HEK293 (cell line): ENCODE data around the gene API5.

Experiments
- BCL11B ChIP-seq: fragments of 450-650 bp; formaldehyde crosslinking; IDR thresholded peaks from 2 replicates; pipeline ENCODE4 v1.5.1; 2016; ENCODE audit warnings: low read depth, missing biosample characterization, missing genetic modification characterization
- FEZF1 ChIP-seq: fragments of 450-650 bp; formaldehyde crosslinking; IDR thresholded peaks from 2 replicates; pipeline ENCODE4 v1.5.1; 2016; ENCODE audit warnings: missing biosample characterization, missing genetic modification characterization
- GLI4 ChIP-seq: fragments of 450-650 bp; formaldehyde crosslinking; IDR thresholded peaks from 2 replicates; pipeline ENCODE4 v1.5.1; 2016; ENCODE audit warnings: missing biosample characterization, missing genetic modification characterization
- PRDM1 ChIP-seq: fragments of 450-650 bp; formaldehyde crosslinking; IDR thresholded peaks from 2 replicates; pipeline ENCODE4; 2016; ENCODE audit warnings: missing biosample characterization, missing genetic modification characterization
- SP3 ChIP-seq: fragments of 450-650 bp; formaldehyde crosslinking; IDR thresholded peaks from 2 replicates; pipeline ENCODE4 v1.5.1; 2016; ENCODE audit warnings: missing biosample characterization, missing genetic modification characterization
- WT1 ChIP-seq: fragments of 450-650 bp; formaldehyde crosslinking; IDR thresholded peaks from 2 replicates; pipeline ENCODE4 v1.5.1; 2016; ENCODE audit warnings: missing biosample characterization, missing genetic modification characterization
- ZFHX2 ChIP-seq: fragments of 450-650 bp; formaldehyde crosslinking; conservative IDR thresholded peaks from 2 replicates; pipeline ENCODE4 v1.5.1; 2016; ENCODE audit warnings: missing biosample characterization, missing genetic modification characterization
- ZNF184 ChIP-seq: fragments of 450-650 bp; IDR thresholded peaks from 2 replicates; pipeline ENCODE4 v1.5.1; 2018; ENCODE audit warnings: missing biosample characterization, mild to moderate bottlenecking, missing genetic modification characterization
- ZNF2 ChIP-seq: fragments of 450-650 bp; formaldehyde crosslinking; IDR thresholded peaks from 2 replicates; pipeline ENCODE4 v1.5.1; 2016; ENCODE audit warnings: missing biosample characterization, missing genetic modification characterization
- ZNF324 ChIP-seq: fragments of 450-650 bp; formaldehyde crosslinking; IDR thresholded peaks from 2 replicates; pipeline ENCODE4 v1.5.1; 2016; ENCODE audit warnings: missing biosample characterization, missing genetic modification characterization
- ZNF404 ChIP-seq: fragments of 450-650 bp; formaldehyde crosslinking; IDR thresholded peaks from 2 replicates; pipeline ENCODE4 v1.5.1; 2017; ENCODE audit warnings: missing biosample characterization, missing genetic modification characterization
- ZNF626 ChIP-seq: fragments of 450-650 bp; sonication (Bioruptor Pico); formaldehyde crosslinking; IDR thresholded peaks from 2 replicates; pipeline ENCODE4 v1.5.1; 2018; ENCODE audit warnings: missing biosample characterization, missing genetic modification characterization, inconsistent platforms
- ZNF660 ChIP-seq: fragments of 450-650 bp; IDR thresholded peaks from 2 replicates; pipeline ENCODE4 v1.5.1; 2018; ENCODE audit warnings: missing biosample characterization, mild to moderate bottlenecking, missing genetic modification characterization
- ZNF843 ChIP-seq: fragments of 450-650 bp; formaldehyde crosslinking; IDR thresholded peaks from 2 replicates; pipeline ENCODE4 v1.5.1; 2016; ENCODE audit warnings: missing biosample characterization, missing genetic modification characterization
- TF ChIP-seq, protein P1 (sequence below): fragments of 450-650 bp; formaldehyde crosslinking; IDR thresholded peaks from 2 replicates; pipeline ENCODE4 v1.5.1; 2016; ENCODE audit warnings: missing biosample characterization, missing genetic modification characterization
- TF ChIP-seq, protein P2 (sequence below): fragments of 450-650 bp; formaldehyde crosslinking; IDR thresholded peaks from 2 replicates; pipeline ENCODE4 v1.5.1; 2016; ENCODE audit warnings: missing biosample characterization, missing genetic modification characterization
- TF ChIP-seq, protein P3 (sequence below): fragments of 450-650 bp; formaldehyde crosslinking; optimal IDR thresholded peaks from 2 replicates; pipeline ENCODE3; 2016; ENCODE audit warnings: missing biosample characterization, mild to moderate bottlenecking, missing genetic modification characterization
- TF ChIP-seq, protein P4 (sequence below): fragments of 450-650 bp; IDR thresholded peaks from 2 replicates; pipeline ENCODE4 v1.5.1; 2018; ENCODE audit warnings: missing biosample characterization, mild to moderate bottlenecking, missing genetic modification characterization
- TF ChIP-seq, protein P5 (sequence below): fragments of 450-650 bp; formaldehyde crosslinking; IDR thresholded peaks from 2 replicates; pipeline ENCODE4 v1.5.1; 2016; ENCODE audit warnings: missing biosample characterization, missing genetic modification characterization

Gene API5

DNA sequence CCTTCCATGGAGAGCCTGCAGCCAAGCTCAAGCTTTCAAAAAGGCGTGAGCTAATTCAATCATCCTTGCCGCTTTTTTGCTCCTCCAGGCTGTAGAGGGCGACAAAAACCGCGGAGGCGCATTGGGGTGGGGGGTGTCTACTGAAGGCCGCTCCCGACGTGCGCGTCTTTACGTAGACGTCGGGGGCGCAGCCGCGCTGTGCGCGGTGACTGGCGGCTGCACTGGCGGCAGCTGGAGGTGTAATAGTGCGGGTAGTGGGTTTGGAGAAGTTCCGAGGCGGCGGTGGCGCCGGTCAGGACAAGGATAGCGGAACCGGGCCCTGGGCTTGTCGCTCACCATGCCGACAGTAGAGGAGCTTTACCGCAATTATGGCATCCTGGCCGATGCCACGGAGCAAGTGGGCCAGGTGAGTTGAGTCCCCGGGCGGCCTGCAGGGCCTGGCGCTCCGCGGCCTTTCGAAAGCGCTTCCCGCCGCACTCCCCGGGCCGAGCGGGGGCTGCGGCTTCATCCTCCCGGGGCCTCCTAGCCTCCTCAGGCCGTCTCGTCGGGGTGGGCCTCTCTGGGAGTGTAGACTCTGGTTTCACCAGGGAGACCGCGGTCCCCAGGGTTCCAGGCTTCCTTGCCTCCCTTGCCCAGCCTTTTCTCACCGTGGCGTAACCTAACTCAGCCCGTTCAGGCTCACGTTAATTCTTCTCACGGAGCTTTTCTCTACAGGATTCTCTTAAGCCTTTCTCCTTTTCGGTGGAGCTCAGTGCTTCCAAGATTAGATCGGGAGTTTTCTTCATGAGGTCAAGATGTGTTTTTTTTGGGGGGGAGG lies at the start of gene API5 (continued):
- TF ChIP-seq ZNF660 (tag by site-specific recombination) (0 out of 2 replicates have a peak, but pooled peaks have one; percentile 39), FEZF1 (tag by site-specific recombination) (no peak), ZNF184 (tag by site-specific recombination) (no peak), ZFHX2 (tag by site-specific recombination) (peak; percentile 41; the same call in 1 of the 2 replicates), WT1 (no peak), SP3 (tag by site-specific recombination) (peak; percentile 72), ZNF324 (tag by site-specific recombination) (0 out of 2 replicates have a peak, but pooled peaks have one; percentile 20), ZNF2 (tag by site-specific recombination) (peak; percentile 55; the same call in 1 of the 2 replicates), BCL11B (tag by site-specific recombination) (no peak), ZNF404 (tag by site-specific recombination) (no peak), PRDM1 (tag by site-specific recombination) (no peak), ZNF626 (tag by site-specific recombination) (no peak), GLI4 (tag by site-specific recombination) (no peak), ZNF843 (0 out of 2 replicates have a peak, but pooled peaks have one; percentile 21)
- TF ChIP-seq, protein P1, sequence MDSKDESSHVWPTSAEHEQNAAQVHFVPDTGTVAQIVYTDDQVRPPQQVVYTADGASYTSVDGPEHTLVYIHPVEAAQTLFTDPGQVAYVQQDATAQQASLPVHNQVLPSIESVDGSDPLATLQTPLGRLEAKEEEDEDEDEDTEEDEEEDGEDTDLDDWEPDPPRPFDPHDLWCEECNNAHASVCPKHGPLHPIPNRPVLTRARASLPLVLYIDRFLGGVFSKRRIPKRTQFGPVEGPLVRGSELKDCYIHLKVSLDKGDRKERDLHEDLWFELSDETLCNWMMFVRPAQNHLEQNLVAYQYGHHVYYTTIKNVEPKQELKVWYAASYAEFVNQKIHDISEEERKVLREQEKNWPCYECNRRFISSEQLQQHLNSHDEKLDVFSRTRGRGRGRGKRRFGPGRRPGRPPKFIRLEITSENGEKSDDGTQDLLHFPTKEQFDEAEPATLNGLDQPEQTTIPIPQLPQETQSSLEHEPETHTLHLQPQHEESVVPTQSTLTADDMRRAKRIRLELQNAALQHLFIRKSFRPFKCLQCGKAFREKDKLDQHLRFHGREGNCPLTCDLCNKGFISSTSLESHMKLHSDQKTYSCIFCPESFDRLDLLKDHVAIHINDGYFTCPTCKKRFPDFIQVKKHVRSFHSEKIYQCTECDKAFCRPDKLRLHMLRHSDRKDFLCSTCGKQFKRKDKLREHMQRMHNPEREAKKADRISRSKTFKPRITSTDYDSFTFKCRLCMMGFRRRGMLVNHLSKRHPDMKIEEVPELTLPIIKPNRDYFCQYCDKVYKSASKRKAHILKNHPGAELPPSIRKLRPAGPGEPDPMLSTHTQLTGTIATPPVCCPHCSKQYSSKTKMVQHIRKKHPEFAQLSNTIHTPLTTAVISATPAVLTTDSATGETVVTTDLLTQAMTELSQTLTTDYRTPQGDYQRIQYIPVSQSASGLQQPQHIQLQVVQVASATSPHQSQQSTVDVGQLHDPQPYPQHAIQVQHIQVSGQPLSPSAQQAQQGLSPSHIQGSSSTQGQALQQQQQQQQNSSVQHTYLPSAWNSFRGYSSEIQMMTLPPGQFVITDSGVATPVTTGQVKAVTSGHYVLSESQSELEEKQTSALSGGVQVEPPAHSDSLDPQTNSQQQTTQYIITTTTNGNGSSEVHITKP: peak; percentile 29; the same call in 1 of the 2 replicates
- TF ChIP-seq, protein P2, sequence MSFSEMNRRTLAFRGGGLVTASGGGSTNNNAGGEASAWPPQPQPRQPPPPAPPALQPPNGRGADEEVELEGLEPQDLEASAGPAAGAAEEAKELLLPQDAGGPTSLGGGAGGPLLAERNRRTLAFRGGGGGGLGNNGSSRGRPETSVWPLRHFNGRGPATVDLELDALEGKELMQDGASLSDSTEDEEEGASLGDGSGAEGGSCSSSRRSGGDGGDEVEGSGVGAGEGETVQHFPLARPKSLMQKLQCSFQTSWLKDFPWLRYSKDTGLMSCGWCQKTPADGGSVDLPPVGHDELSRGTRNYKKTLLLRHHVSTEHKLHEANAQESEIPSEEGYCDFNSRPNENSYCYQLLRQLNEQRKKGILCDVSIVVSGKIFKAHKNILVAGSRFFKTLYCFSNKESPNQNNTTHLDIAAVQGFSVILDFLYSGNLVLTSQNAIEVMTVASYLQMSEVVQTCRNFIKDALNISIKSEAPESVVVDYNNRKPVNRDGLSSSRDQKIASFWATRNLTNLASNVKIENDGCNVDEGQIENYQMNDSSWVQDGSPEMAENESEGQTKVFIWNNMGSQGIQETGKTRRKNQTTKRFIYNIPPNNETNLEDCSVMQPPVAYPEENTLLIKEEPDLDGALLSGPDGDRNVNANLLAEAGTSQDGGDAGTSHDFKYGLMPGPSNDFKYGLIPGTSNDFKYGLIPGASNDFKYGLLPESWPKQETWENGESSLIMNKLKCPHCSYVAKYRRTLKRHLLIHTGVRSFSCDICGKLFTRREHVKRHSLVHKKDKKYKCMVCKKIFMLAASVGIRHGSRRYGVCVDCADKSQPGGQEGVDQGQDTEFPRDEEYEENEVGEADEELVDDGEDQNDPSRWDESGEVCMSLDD (tag by site-specific recombination): no peak
- TF ChIP-seq, protein P3, sequence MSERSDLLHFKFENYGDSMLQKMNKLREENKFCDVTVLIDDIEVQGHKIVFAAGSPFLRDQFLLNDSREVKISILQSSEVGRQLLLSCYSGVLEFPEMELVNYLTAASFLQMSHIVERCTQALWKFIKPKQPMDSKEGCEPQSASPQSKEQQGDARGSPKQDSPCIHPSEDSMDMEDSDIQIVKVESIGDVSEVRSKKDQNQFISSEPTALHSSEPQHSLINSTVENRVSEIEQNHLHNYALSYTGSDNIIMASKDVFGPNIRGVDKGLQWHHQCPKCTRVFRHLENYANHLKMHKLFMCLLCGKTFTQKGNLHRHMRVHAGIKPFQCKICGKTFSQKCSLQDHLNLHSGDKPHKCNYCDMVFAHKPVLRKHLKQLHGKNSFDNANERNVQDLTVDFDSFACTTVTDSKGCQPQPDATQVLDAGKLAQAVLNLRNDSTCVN (tag by site-specific recombination): peak; percentile 92
- TF ChIP-seq, protein P4, sequence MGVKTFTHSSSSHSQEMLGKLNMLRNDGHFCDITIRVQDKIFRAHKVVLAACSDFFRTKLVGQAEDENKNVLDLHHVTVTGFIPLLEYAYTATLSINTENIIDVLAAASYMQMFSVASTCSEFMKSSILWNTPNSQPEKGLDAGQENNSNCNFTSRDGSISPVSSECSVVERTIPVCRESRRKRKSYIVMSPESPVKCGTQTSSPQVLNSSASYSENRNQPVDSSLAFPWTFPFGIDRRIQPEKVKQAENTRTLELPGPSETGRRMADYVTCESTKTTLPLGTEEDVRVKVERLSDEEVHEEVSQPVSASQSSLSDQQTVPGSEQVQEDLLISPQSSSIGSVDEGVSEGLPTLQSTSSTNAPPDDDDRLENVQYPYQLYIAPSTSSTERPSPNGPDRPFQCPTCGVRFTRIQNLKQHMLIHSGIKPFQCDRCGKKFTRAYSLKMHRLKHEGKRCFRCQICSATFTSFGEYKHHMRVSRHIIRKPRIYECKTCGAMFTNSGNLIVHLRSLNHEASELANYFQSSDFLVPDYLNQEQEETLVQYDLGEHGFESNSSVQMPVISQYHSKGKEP: no peak; the same call in 1 of the 2 replicates
- TF ChIP-seq, protein P5, sequence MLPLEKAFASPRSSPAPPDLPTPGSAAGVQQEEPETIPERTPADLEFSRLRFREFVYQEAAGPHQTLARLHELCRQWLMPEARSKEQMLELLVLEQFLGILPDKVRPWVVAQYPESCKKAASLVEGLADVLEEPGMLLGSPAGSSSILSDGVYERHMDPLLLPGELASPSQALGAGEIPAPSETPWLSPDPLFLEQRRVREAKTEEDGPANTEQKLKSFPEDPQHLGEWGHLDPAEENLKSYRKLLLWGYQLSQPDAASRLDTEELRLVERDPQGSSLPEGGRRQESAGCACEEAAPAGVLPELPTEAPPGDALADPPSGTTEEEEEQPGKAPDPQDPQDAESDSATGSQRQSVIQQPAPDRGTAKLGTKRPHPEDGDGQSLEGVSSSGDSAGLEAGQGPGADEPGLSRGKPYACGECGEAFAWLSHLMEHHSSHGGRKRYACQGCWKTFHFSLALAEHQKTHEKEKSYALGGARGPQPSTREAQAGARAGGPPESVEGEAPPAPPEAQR (tag by site-specific recombination): no peak
